ENCODE results near the gene NCF4.

GRCh38 chr22:36926309-36926708 lies 65.5 kb downstream of the NCF4 start:
- TF ChIP-seq CTCF (IDR thresholded peaks at IDR 0.05) (no peak), BCL3 (IDR thresholded peaks at IDR 0.05) (no peak), NFE2L2 (conservative IDR thresholded peaks at IDR 0.05; ENCODE audit: low read length) (no peak), E2F6 (IDR thresholded peaks at IDR 0.05; ENCODE audit: borderline replicate concordance, low read depth) (no peak), HOXA7 (CRISPR knock-in tag; IDR thresholded peaks at IDR 0.05) (no peak), MAFK (IDR thresholded peaks at IDR 0.05; ENCODE audit: partially characterized antibody) (no peak), KDM5A (IDR thresholded peaks at IDR 0.05) (no peak)
